Fibroblast of skin of back (primary cell): ENCODE results near the gene LTBP3.

Source experiments
- DNase-seq: peaks from one replicate; pipeline ENCODE4 v3.0.0-alpha.2; 2013

The LTBP3 gene

GRCh38 chr11:65585396-65586246 lies 27.5 kb upstream of the LTBP3 start:
- no peak for DNase-seq

GRCh38 chr11:65584723-65585171 lies 26.6 kb upstream of the LTBP3 start:
- DNase-seq: no peak

- DNase-seq: no peak
Measured at GRCh38 chr11:65584106-65584505, 25.9 kb upstream of the LTBP3 start.

- DNase-seq: no peak
Measured at GRCh38 chr11:65583589-65583988, 25.4 kb upstream of the LTBP3 start.

- no peak for DNase-seq
Measured at GRCh38 chr11:65581928-65582327, 23.8 kb upstream of the LTBP3 start.

- no peak for DNase-seq
Measured at GRCh38 chr11:65580756-65581155, 22.6 kb upstream of the LTBP3 start.

GRCh38 chr11:65580031-65580692 lies 22.0 kb upstream of the LTBP3 start:
- DNase-seq: no peak

GRCh38 chr11:65579291-65579690 lies 21.1 kb upstream of the LTBP3 start:
- no peak for DNase-seq

GRCh38 chr11:65578667-65579066 lies 20.5 kb upstream of the LTBP3 start:
- DNase-seq: no peak

GRCh38 chr11:65578134-65578533 lies 20.0 kb upstream of the LTBP3 start:
- DNase-seq: no peak

GRCh38 chr11:65577756-65578109 lies 19.6 kb upstream of the LTBP3 start:
- DNase-seq: no peak

- DNase-seq: peak; percentile 84
Measured at GRCh38 chr11:65576867-65577755, 19.0 kb upstream of the LTBP3 start.

GRCh38 chr11:65576232-65576866 lies 18.2 kb upstream of the LTBP3 start:
- no peak for DNase-seq

GRCh38 chr11:65575568-65576231 lies 17.5 kb upstream of the LTBP3 start, which contains the start of gene EHBP1L1:
TSS of gene EHBP1L1 (plus strand) at chr11:65576053. CDS start at chr11:65576303, 250 bp downstream.
- peak; percentile 55 for DNase-seq

- no peak for DNase-seq
Measured at GRCh38 chr11:65574811-65575567, 16.8 kb upstream of the LTBP3 start.

GRCh38 chr11:65574109-65574810 lies 16.1 kb upstream of the LTBP3 start:
- peak; percentile 97 for DNase-seq

GRCh38 chr11:65573391-65574079 lies 15.4 kb upstream of the LTBP3 start:
- DNase-seq: no peak

GRCh38 chr11:65572356-65573051 lies 14.3 kb upstream of the LTBP3 start, which contains the start of gene FAM89B:
TSS of gene FAM89B (plus strand) at chr11:65572538. CDS start at chr11:65572670, 132 bp downstream.
- DNase-seq: peak; percentile 89

GRCh38 chr11:65571940-65572339 lies 13.8 kb upstream of the LTBP3 start:
- peak; percentile 56 for DNase-seq
